GM23338 (cell line): ENCODE results near the gene REG1A. TPM values are rescaled to one million over a fixed set of nuclear protein-coding genes. Genes with fewer than 3 reads are reported as not detected.

Experiments
- ATAC-seq: fragments of 200-7000 bp; cut with Tn5 transposase; 3 replicates; pipeline ENCODE4 v1.9.1; 2020
- DNase-seq: peaks from one replicate; pipeline ENCODE4 v3.0.0-alpha.2; 2015; ENCODE audit warnings: low spot score
- H2AFZ ChIP-seq: fragments of 200-600 bp; sonication (generic); 2 replicates; pipeline ENCODE4 v1.8.0; 2016; ENCODE audit warnings: antibody characterized with exemption, mild to moderate bottlenecking, moderate library complexity
- H3F3A ChIP-seq: fragments of 200-600 bp; sonication (generic); replicated peaks from 2 replicates; pipeline ENCODE4 v1.8.0; 2017; ENCODE audit warnings: antibody characterized with exemption, mixed run types, low read depth
- H3K27ac ChIP-seq: fragments of 200-600 bp; sonication (generic); 2 replicates; pipeline ENCODE4 v1.6.1; 2016; ENCODE audit warnings: low read depth
- H3K27me3 ChIP-seq: fragments of 200-600 bp; sonication (generic); 2 replicates; pipeline ENCODE4 v1.8.0; 2016; ENCODE audit warnings: mild to moderate bottlenecking, mixed run types, moderate library complexity; ENCODE audit not compliant: insufficient read depth
- H3K36me3 ChIP-seq: fragments of 200-600 bp; sonication (generic); 2 replicates; pipeline ENCODE4 v1.8.0; 2016; ENCODE audit warnings: mild to moderate bottlenecking; ENCODE audit not compliant: insufficient read depth
- H3K4me1 ChIP-seq: fragments of 200-600 bp; sonication (generic); 2 replicates; pipeline ENCODE4 v1.8.0; 2016; ENCODE audit warnings: mild to moderate bottlenecking, moderate library complexity; ENCODE audit not compliant: insufficient read depth
- H3K4me2 ChIP-seq: fragments of 200-600 bp; sonication (generic); 2 replicates; pipeline ENCODE4 v1.7.1; 2017; ENCODE audit warnings: mixed run types
- H3K4me3 ChIP-seq: fragments of 200-600 bp; sonication (generic); 2 replicates; pipeline ENCODE4 v1.6.1; 2016; ENCODE audit warnings: mixed run types
- H3K79me2 ChIP-seq: fragments of 200-600 bp; sonication (generic); replicated peaks from 2 replicates; pipeline ENCODE4 v1.8.0; 2017; ENCODE audit warnings: mild to moderate bottlenecking; ENCODE audit not compliant: insufficient read depth
- H3K9me2 ChIP-seq: fragments of 200-600 bp; sonication (generic); 2 replicates; pipeline ENCODE4 v1.8.0; 2017; ENCODE audit not compliant: insufficient read depth
- H4K20me1 ChIP-seq: fragments of 200-600 bp; sonication (generic); replicated peaks from 2 replicates; pipeline ENCODE4 v1.8.0; 2017; ENCODE audit warnings: mild to moderate bottlenecking; ENCODE audit not compliant: insufficient read depth
- H3K27ac Mint-ChIP-seq: 2 replicates; pipeline ENCODE4 v1.8.0; 2020; ENCODE audit warnings: inconsistent platforms, mild to moderate bottlenecking, moderate library complexity, mixed read lengths
- H3K27me3 Mint-ChIP-seq: 3 replicates; pipeline ENCODE4 v1.8.0; 2022; ENCODE audit warnings: low read depth, mild to moderate bottlenecking, moderate library complexity, mixed read lengths, inconsistent platforms; ENCODE audit not compliant: insufficient read depth, poor library complexity
- H3K36me3 Mint-ChIP-seq: 3 replicates; pipeline ENCODE4 v1.8.0; 2021; ENCODE audit warnings: low read depth, mild to moderate bottlenecking, inconsistent platforms, moderate library complexity, mixed read lengths
- H3K4me1 Mint-ChIP-seq: 3 replicates; pipeline ENCODE4 v1.8.0; 2020; ENCODE audit warnings: mild to moderate bottlenecking, inconsistent platforms, mixed read lengths
- H3K4me3 Mint-ChIP-seq: 3 replicates; pipeline ENCODE4 v1.8.0; 2021; ENCODE audit warnings: moderate library complexity, mild to moderate bottlenecking, inconsistent platforms, mixed read lengths
- H3K9me3 Mint-ChIP-seq: 3 replicates; pipeline ENCODE4 v1.8.0; 2020; ENCODE audit warnings: moderate library complexity, mild to moderate bottlenecking, inconsistent platforms, mixed read lengths
- CREB1 ChIP-seq: fragments of 250-450 bp; sonication (Bioruptor Pico); IDR thresholded peaks from 2 replicates; pipeline ENCODE4 v1.5.0; 2020; ENCODE audit warnings: low read depth, mild to moderate bottlenecking, moderate library complexity
- ETS1 ChIP-seq: IDR thresholded peaks from 2 replicates; pipeline ENCODE4 v1.6.1; 2016; ENCODE audit warnings: antibody characterized with exemption
- EZH2 ChIP-seq: fragments of 200-600 bp; sonication (generic); IDR thresholded peaks from one replicate; pipeline ENCODE4 v1.8.0; 2017; ENCODE audit warnings: antibody characterized with exemption, mild to moderate bottlenecking, low read depth; ENCODE audit not compliant: unreplicated experiment
- EZH2phosphoT487 ChIP-seq: fragments of 200-600 bp; sonication (generic); IDR thresholded peaks from one replicate; pipeline ENCODE4 v1.8.1; 2018; ENCODE audit warnings: antibody characterized with exemption; ENCODE audit not compliant: unreplicated experiment
- JUNB ChIP-seq: IDR thresholded peaks from one replicate; pipeline ENCODE4 v1.6.1; 2016; ENCODE audit warnings: antibody characterized with exemption; ENCODE audit not compliant: unreplicated experiment
- NANOG ChIP-seq: IDR thresholded peaks from 2 replicates; pipeline ENCODE4 v1.6.1; 2016; ENCODE audit warnings: antibody characterized with exemption, borderline replicate concordance
- POLR2AphosphoS5 ChIP-seq: IDR thresholded peaks from 2 replicates; pipeline ENCODE4 v1.6.1; 2016; ENCODE audit warnings: antibody characterized with exemption, low read depth
- REST ChIP-seq: IDR thresholded peaks from one replicate; pipeline ENCODE4 v1.6.1; 2018; ENCODE audit warnings: antibody characterized with exemption; ENCODE audit not compliant: unreplicated experiment
- STAT1 ChIP-seq: IDR thresholded peaks from one replicate; pipeline ENCODE4 v1.6.1; 2016; ENCODE audit warnings: antibody characterized with exemption; ENCODE audit not compliant: unreplicated experiment
- ZNF114 ChIP-seq: fragments of 250-450 bp; sonication (Bioruptor Pico); IDR thresholded peaks from 2 replicates; pipeline ENCODE4 v1.5.0; 2020; ENCODE audit warnings: mild to moderate bottlenecking, moderate library complexity
- ZNF331 ChIP-seq: fragments of 250-450 bp; sonication (Bioruptor Pico); IDR thresholded peaks from 2 replicates; pipeline ENCODE4 v1.5.0; 2020; ENCODE audit warnings: low read depth, mild to moderate bottlenecking, moderate library complexity
- polyA plus RNA-seq: library from polyadenylated mRNA; unstranded; fragments of >200 nt; fragmentation: Nextera tagmentation; extraction: Ambion mirVana; gene quantifications from 2 replicates; pipeline ENCODE4 v1.2.1, GENCODE V29; 2016
- total RNA-seq: library from RNA; depleted of rRNA; stranded (reverse); fragments of >200 nt; shearing (Covaris generic); gene quantifications from 2 replicates; pipeline ENCODE4 v1.2.3, GENCODE V29; 2014

The REG1A gene
- total and polyA plus RNA-seq, 2 experiments from 2014 or later = not detected

GRCh38 chr2:79129804-79130203 is 9.5 kb downstream of the REG1A start:
- peaks cover 3% of the 10 kb centered on the region; the same call in 1 of the 3 replicates for H3K4me1 Mint-ChIP-seq
- Histone ChIP-seq H2AFZ (no peak overlapping the region), H3K79me2 (no peaks in the 10 kb centered on the region), H3K4me3 (no peak overlapping the region), H3K4me1 (no peaks in the 10 kb centered on the region), H3K27ac (no peak overlapping the region), H3F3A (no peaks in the 10 kb centered on the region), H3K36me3 (no peaks in the 10 kb centered on the region), H4K20me1 (no peaks in the 10 kb centered on the region), H3K9me2 (0 out of 2 replicates have a peak, but pooled peaks cover 2% of the 10 kb centered on the region), H3K27me3 (no peaks in the 10 kb centered on the region), H3K4me2 (no peak overlapping the region)
- no peaks in the 10 kb centered on the region for H3K36me3 Mint-ChIP-seq
- no peaks in the 10 kb centered on the region for H3K9me3 Mint-ChIP-seq
- no peak for TF ChIP-seq REST
- TF ChIP-seq EZH2 = no peak
- no peak for TF ChIP-seq ZNF114
- no peak for TF ChIP-seq ZNF331 (CRISPR knock-in tag)
- H3K4me3 Mint-ChIP-seq = no peak overlapping the region
- ATAC-seq (no peak), DNase-seq (no peak)
- H3K27me3 Mint-ChIP-seq = peaks cover 2% of the 10 kb centered on the region
- no peak overlapping the region for H3K27ac Mint-ChIP-seq

- Histone ChIP-seq H3K9me2 (0 out of 2 replicates have a peak, but pooled peaks cover 2% of the 10 kb centered on the region), H3K27me3 (no peaks in the 10 kb centered on the region), H3F3A (no peaks in the 10 kb centered on the region), H3K36me3 (no peaks in the 10 kb centered on the region), H3K4me2 (no peak overlapping the region), H3K4me3 (no peak overlapping the region), H3K79me2 (no peaks in the 10 kb centered on the region), H3K27ac (no peak overlapping the region), H2AFZ (no peak overlapping the region), H3K4me1 (no peaks in the 10 kb centered on the region), H4K20me1 (no peaks in the 10 kb centered on the region)
- Mint-ChIP-seq H3K4me1 (peaks cover 3% of the 10 kb centered on the region; the same call in 1 of the 3 replicates), H3K9me3 (no peaks in the 10 kb centered on the region), H3K36me3 (no peaks in the 10 kb centered on the region), H3K27ac (no peak overlapping the region), H3K4me3 (no peak overlapping the region), H3K27me3 (peaks cover 2% of the 10 kb centered on the region)
- no peak for ATAC-seq
- no peak for DNase-seq
- TF ChIP-seq STAT1 (no peak), EZH2phosphoT487 (no peak), NANOG (no peak), JUNB (no peak), ETS1 (no peak), ZNF331 (CRISPR knock-in tag) (no peak), ZNF114 (no peak), POLR2AphosphoS5 (no peak), EZH2 (no peak), CREB1 (CRISPR knock-in tag) (no peak), REST (no peak)
Measured at GRCh38 chr2:79131687-79132086, 11.4 kb downstream of the REG1A start.
